DMS114 treated with DMSO at 0.1 percent for 48 hours (cell line): Measurements from ENCODE around the gene ASB13.

Experiments
- DNase-seq: peaks from one replicate; lab custom pipeline; 2025; ENCODE audit not compliant: unreplicated experiment; lab: John Stamatoyannopoulos, UW

ASB13 gene

GRCh38 chr10:5670662-5671375 is 4.4 kb upstream of the ASB13 start:
- DNase-seq = no peak

GRCh38 chr10:5669604-5670003 is 3.2 kb upstream of the ASB13 start:
- DNase-seq = no peak

GRCh38 chr10:5668429-5668828 is 2.0 kb upstream of the ASB13 start:
- no peak for DNase-seq

- DNase-seq = no peak
Measured at GRCh38 chr10:5666841-5667630, 641 bp upstream of the ASB13 start.

- DNase-seq = no peak
Measured at GRCh38 chr10:5665373-5666007, 905 bp downstream of the ASB13 start.

- DNase-seq = no peak
Measured at GRCh38 chr10:5663692-5664427, 2.5 kb downstream of the ASB13 start.

- no peak for DNase-seq
Measured at GRCh38 chr10:5662708-5663579, 3.5 kb downstream of the ASB13 start.

GRCh38 chr10:5661043-5661442 is 5.4 kb downstream of the ASB13 start:
- DNase-seq = no peak

GRCh38 chr10:5659702-5660528 is 6.5 kb downstream of the ASB13 start:
- DNase-seq = no peak

GRCh38 chr10:5658871-5659618 is 7.3 kb downstream of the ASB13 start:
- DNase-seq = no peak

- no peak for DNase-seq
Measured at GRCh38 chr10:5656737-5657579, 9.4 kb downstream of the ASB13 start.

GRCh38 chr10:5655121-5655520 is 11.3 kb downstream of the ASB13 start:
- DNase-seq = no peak

- no peak for DNase-seq
Measured at GRCh38 chr10:5654218-5654755, 12.1 kb downstream of the ASB13 start.

GRCh38 chr10:5652746-5653145 is 13.6 kb downstream of the ASB13 start:
- DNase-seq = no peak

GRCh38 chr10:5651388-5651764 is 15.0 kb downstream of the ASB13 start:
- DNase-seq = no peak

GRCh38 chr10:5650664-5651387 is 15.6 kb downstream of the ASB13 start:
- DNase-seq = no peak

GRCh38 chr10:5649746-5650145 is 16.6 kb downstream of the ASB13 start:
- no peak for DNase-seq
